OCI-LY1 (cell line): ENCODE data around the gene POLR2A.

Source experiments
- H2AFZ ChIP-seq: fragments of 200-600 bp; sonication (generic), shearing (Covaris generic); 2 replicates; pipeline ENCODE4 v1.6.0; 2014; ENCODE audit warnings: antibody characterized with exemption, mild to moderate bottlenecking, low read length
- H3F3A ChIP-seq: fragments of 200-600 bp; sonication (generic), shearing (Covaris generic); 2 replicates; pipeline ENCODE4 v1.6.0; 2014; ENCODE audit warnings: mild to moderate bottlenecking, antibody characterized with exemption, low read length, moderate library complexity; ENCODE audit not compliant: insufficient read depth
- H3K27ac ChIP-seq: fragments of 200-600 bp; sonication (generic); 2 replicates; pipeline ENCODE4 v1.5.1; 2014; ENCODE audit warnings: low read length, mixed run types, mild to moderate bottlenecking, low read depth; ENCODE audit not compliant: poor library complexity, severe bottlenecking
- H3K27me3 ChIP-seq: fragments of 200-600 bp; sonication (generic); 2 replicates; pipeline ENCODE4 v1.6.0; 2014; ENCODE audit warnings: antibody characterized with exemption, mild to moderate bottlenecking, low read length, moderate library complexity; ENCODE audit not compliant: insufficient read depth
- H3K36me3 ChIP-seq: fragments of 200-600 bp; sonication (generic); 2 replicates; pipeline ENCODE4 v1.6.1; 2014; ENCODE audit warnings: mild to moderate bottlenecking, antibody characterized with exemption, low read length, moderate library complexity, mixed read lengths; ENCODE audit not compliant: insufficient read depth
- H3K4me1 ChIP-seq: fragments of 200-600 bp; sonication (generic); 2 replicates; pipeline ENCODE4 v1.5.1; 2014; ENCODE audit warnings: mild to moderate bottlenecking, low read length, moderate library complexity; ENCODE audit not compliant: insufficient read depth, severe bottlenecking
- H3K4me2 ChIP-seq: fragments of 200-600 bp; sonication (generic), shearing (Covaris generic); 2 replicates; pipeline ENCODE4 v1.6.1; 2014; ENCODE audit warnings: low read length
- H3K4me3 ChIP-seq: fragments of 200-600 bp; sonication (generic); 2 replicates; pipeline ENCODE4 v1.5.1; 2014; ENCODE audit warnings: low read length, low read depth, mild to moderate bottlenecking, mixed read lengths; ENCODE audit not compliant: poor library complexity, severe bottlenecking
- H3K79me2 ChIP-seq: fragments of 200-600 bp; shearing (Covaris generic); 2 replicates; pipeline ENCODE4 v1.6.1; 2016; ENCODE audit warnings: mixed run types, low read length, mixed read lengths; ENCODE audit not compliant: insufficient read depth
- H3K9ac ChIP-seq: fragments of 200-600 bp; sonication (generic), shearing (Covaris generic); 2 replicates; pipeline ENCODE4 v1.6.1; 2014; ENCODE audit warnings: mild to moderate bottlenecking, low read length, mixed read lengths
- H3K9me2 ChIP-seq: fragments of 200-600 bp; sonication (generic), shearing (Covaris generic); 2 replicates; pipeline ENCODE4 v1.6.1; 2014; ENCODE audit warnings: low read depth, mild to moderate bottlenecking, low read length, mixed read lengths
- H3K9me3 ChIP-seq: fragments of 200-600 bp; shearing (Covaris generic); 2 replicates; pipeline ENCODE4 v1.6.1; 2014; ENCODE audit warnings: low read length, mixed read lengths
- H4K20me1 ChIP-seq: fragments of 200-600 bp; sonication (generic), shearing (Covaris generic); 2 replicates; pipeline ENCODE4 v1.6.0; 2016; ENCODE audit warnings: mild to moderate bottlenecking, low read length; ENCODE audit not compliant: insufficient read depth
- EZH2 ChIP-seq: fragments of 200-600 bp; sonication (generic), shearing (Covaris generic); IDR thresholded peaks from 2 replicates; pipeline ENCODE4 v1.8.0; 2017; ENCODE audit warnings: borderline replicate concordance, mixed run types, mild to moderate bottlenecking, antibody characterized with exemption, low read length, moderate library complexity, mixed read lengths
- TF ChIP-seq, protein P1 (sequence below): fragments of 200-600 bp; sonication (generic), shearing (Covaris generic); IDR thresholded peaks from 2 replicates; pipeline ENCODE4 v1.5.1; 2017; ENCODE audit warnings: mild to moderate bottlenecking, antibody characterized with exemption, low read length, moderate library complexity, mixed read lengths

POLR2A gene

GRCh38 chr17:7515911-7516610 lies 31.9 kb downstream of the POLR2A start:
- Histone ChIP-seq H3K27me3 (no peaks in the 10 kb centered on the region), H2AFZ (no peak overlapping the region), H3K79me2 (no peaks in the 10 kb centered on the region), H3F3A (no peaks in the 10 kb centered on the region), H3K4me1 (no peaks in the 10 kb centered on the region), H3K4me3 (no peak overlapping the region), H3K9me2 (no peaks in the 10 kb centered on the region), H3K36me3 (peaks cover 28% of the 10 kb centered on the region), H3K9ac (no peak overlapping the region), H3K27ac (no peak overlapping the region), H3K4me2 (no peak overlapping the region), H4K20me1 (no peaks in the 10 kb centered on the region), H3K9me3 (no peaks in the 10 kb centered on the region)
- TF ChIP-seq, protein P1, sequence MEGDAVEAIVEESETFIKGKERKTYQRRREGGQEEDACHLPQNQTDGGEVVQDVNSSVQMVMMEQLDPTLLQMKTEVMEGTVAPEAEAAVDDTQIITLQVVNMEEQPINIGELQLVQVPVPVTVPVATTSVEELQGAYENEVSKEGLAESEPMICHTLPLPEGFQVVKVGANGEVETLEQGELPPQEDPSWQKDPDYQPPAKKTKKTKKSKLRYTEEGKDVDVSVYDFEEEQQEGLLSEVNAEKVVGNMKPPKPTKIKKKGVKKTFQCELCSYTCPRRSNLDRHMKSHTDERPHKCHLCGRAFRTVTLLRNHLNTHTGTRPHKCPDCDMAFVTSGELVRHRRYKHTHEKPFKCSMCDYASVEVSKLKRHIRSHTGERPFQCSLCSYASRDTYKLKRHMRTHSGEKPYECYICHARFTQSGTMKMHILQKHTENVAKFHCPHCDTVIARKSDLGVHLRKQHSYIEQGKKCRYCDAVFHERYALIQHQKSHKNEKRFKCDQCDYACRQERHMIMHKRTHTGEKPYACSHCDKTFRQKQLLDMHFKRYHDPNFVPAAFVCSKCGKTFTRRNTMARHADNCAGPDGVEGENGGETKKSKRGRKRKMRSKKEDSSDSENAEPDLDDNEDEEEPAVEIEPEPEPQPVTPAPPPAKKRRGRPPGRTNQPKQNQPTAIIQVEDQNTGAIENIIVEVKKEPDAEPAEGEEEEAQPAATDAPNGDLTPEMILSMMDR: no peak
- no peak for TF ChIP-seq EZH2

DNA sequence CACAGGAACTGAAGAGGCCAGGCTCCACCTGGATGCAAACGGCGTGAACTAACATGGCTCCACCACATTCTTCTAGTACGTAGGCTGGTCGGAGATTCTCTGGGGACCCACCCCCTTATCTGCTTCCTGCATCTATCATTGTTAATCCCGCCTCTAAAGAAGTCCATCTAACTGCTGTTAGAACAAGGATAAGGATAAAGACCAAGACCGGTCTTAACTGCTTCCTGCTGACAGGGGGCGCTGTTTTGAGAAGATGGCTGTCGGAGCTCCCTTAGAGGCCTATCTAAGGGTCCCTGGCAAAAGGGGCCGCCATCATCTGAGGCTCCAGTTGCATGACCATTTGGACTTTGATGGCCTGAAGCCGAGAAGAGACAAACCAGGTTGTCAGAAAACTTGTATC lies 38.9 kb downstream of the POLR2A start:
- Histone ChIP-seq H3K27me3 (peaks cover 3% of the 10 kb centered on the region; the same call in 1 of the 2 replicates), H3K27ac (no peak overlapping the region), H3K4me2 (no peak overlapping the region), H3F3A (no peaks in the 10 kb centered on the region), H4K20me1 (no peaks in the 10 kb centered on the region), H2AFZ (no peak overlapping the region), H3K9me2 (no peaks in the 10 kb centered on the region), H3K4me3 (no peak overlapping the region), H3K36me3 (no peaks in the 10 kb centered on the region), H3K4me1 (no peaks in the 10 kb centered on the region), H3K9ac (no peak overlapping the region), H3K79me2 (no peaks in the 10 kb centered on the region), H3K9me3 (no peaks in the 10 kb centered on the region)
- TF ChIP-seq, protein P1: peak; percentile 64
- TF ChIP-seq EZH2: no peak

- no peaks in the 10 kb centered on the region for H3K4me1 ChIP-seq
- H3F3A ChIP-seq: no peaks in the 10 kb centered on the region
- TF ChIP-seq EZH2: no peak
- TF ChIP-seq, protein P1: no peak
- no peak overlapping the region for H3K27ac ChIP-seq
- peaks cover 3% of the 10 kb centered on the region; the same call in 1 of the 2 replicates for H3K27me3 ChIP-seq
- no peaks in the 10 kb centered on the region for H3K9me2 ChIP-seq
- H3K9me3 ChIP-seq: no peaks in the 10 kb centered on the region
- no peaks in the 10 kb centered on the region for H3K36me3 ChIP-seq
- H3K4me2 ChIP-seq: no peak overlapping the region
- no peak overlapping the region for H3K4me3 ChIP-seq
- H3K9ac ChIP-seq: no peak overlapping the region
- H3K79me2 ChIP-seq: no peaks in the 10 kb centered on the region
- H4K20me1 ChIP-seq: no peaks in the 10 kb centered on the region
- H2AFZ ChIP-seq: no peak overlapping the region
Measured at GRCh38 chr17:7528842-7529241, 44.7 kb downstream of the POLR2A start.
